ENCODE data around the gene KIF25. TPM values are rescaled to one million over a fixed set of nuclear protein-coding genes. Genes with fewer than 3 reads are reported as not detected.

Gene KIF25
- total and polyA plus RNA-seq, 8 donors, result 0.63 to 14.8 (median 12.2) TPM

DNA sequence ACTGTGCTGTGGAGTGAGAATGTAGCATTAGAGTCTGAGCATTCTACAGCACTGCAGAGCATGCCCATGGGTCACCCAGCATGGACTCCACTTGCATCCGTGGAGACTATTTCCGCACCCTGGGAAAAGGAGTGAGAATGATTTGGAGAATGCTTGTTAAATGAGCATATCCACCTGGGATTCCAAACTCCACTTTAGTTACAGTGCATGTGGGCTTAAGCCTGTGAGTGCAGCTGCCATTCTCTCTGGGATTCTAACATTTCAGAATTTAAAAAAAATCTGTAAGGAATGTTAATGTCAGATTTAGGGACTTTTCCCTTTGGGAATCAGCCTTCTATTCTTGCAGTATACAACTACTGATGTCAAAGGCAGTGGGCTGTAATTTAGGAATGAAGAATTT lies 33.4 kb downstream of the KIF25 start:
- H3K4me1 ChIP-seq, result peaks cover 4 to 11% of the 10 kb centered on the region in 2 donors
- H3K36me3 ChIP-seq, result no peaks in the 10 kb centered on the region
- ATAC-seq, result no peak
- peaks cover 0 to 14% of the 10 kb centered on the region in 2 donors for H3K27me3 ChIP-seq
- no peak overlapping the region for H3K4me3 ChIP-seq
- TF ChIP-seq CTCF (IDR thresholded peaks at IDR 0.05), result no peak
- no peak for DNase-seq
- no peaks in the 10 kb centered on the region for H3K9me3 ChIP-seq
- intact Hi-C loops (cut with DNase I), result no loop called here
- no peak overlapping the region for H3K27ac ChIP-seq

DNA sequence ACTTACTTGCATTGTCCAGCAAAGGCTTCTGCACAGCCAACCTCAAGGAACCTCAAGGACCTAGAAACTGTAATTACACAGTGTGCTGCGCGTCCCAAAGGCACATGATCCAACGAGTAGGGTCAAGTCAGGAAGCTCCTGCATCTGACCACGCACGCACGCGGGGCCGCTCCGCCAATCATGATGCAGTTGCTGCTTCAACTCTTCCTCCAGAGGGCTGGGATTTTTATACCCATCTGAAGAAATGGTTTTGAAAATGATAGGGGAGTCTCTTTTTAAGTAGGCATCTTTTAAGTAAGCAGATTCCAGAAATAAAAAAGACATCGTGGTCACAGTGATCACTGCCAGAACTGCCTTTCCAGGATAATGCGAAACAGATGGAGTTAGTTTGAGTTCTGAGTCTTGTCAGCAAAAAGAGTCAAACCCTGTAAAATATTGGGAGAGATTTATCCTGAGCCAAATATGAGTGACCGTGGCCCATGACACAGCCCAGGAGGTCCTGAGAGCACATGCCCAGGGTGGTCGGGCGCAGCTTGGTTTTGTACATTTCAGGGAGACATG lies 34.0 kb downstream of the KIF25 start:
- TF ChIP-seq CTCF (IDR thresholded peaks at IDR 0.05), result no peak
- Histone ChIP-seq H3K9me3 (no peaks in the 10 kb centered on the region), H3K4me3 (no peak overlapping the region), H3K27ac (peak overlapping the region; percentile 59 to 67), H3K27me3 (peaks cover 0 to 19% of the 10 kb centered on the region in 2 donors), H3K4me1 (peaks cover 4 to 11% of the 10 kb centered on the region in 2 donors), H3K36me3 (no peaks in the 10 kb centered on the region)
- peak in 1 of 4 donors; percentile 74 for DNase-seq
- intact Hi-C loops (cut with DNase I), result no loop called here
- no peak for ATAC-seq

DNA sequence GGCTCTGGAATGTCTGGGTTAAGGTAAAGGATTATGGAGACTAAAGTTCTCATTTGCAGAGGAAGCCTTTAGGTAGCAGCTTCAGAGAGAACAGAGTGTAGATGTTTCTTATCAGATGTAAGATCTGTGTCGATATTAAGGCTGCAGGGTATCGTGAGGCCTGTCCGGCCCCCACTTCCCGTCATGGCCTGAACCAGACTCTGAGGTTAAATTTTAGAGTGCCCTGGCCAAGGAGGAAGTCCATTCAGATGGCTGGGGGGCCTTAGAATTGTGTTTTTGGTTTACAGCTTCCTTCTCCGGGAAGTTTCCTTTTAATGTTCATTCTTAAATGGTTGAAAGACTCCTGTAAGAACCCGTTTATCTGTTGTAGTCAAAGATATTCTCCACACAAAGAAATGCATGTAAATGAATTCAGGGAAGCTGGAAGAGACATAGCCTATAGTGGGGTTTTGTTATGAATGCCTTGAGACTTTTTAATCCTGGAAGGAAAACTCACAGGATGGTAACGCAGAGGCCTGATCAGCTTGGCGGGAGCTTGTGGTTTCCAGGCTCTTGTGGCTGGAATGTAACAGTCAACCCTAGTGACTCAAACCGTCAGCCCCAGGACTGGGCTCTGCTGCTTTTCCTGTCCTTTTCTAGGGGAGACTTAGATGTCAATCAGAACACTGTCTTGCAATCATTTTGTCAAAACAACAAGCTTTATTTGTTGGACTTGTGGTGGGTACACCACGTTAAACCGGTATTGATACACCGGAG lies 34.7 kb downstream of the KIF25 start:
- no peak overlapping the region for H3K4me3 ChIP-seq
- peak; percentile 47 for ATAC-seq
- H3K9me3 ChIP-seq, result no peaks in the 10 kb centered on the region
- no peak for DNase-seq
- H3K27ac ChIP-seq, result peak overlapping the region; percentile 59 to 67
- intact Hi-C loops (cut with DNase I), result no loop called here
- H3K4me1 ChIP-seq, result peaks cover 4 to 11% of the 10 kb centered on the region in 2 donors
- no peak for TF ChIP-seq CTCF (IDR thresholded peaks at IDR 0.05)
- H3K36me3 ChIP-seq, result no peaks in the 10 kb centered on the region
- peaks cover 0 to 19% of the 10 kb centered on the region in 2 donors for H3K27me3 ChIP-seq

DNA sequence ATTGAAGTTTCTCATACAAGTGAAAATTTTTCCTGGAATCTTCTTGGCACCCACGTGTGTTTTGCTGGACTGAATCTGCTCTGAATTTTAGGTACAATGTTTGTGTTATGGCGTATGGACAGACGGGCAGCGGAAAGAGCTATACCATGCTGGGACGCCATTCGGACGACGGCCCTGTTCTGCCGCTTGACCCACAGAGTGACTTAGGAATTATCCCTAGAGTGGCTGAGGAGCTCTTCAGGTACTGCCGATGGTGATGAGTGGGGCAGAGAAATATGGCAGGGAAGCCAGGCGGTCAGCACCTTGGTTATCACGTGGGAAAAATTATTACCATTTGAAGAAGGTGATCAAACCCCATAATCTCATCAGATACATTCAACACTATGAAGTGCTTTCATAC lies 36.3 kb downstream of the KIF25 start:
- no peak for DNase-seq
- Histone ChIP-seq H3K27ac (no peak overlapping the region), H3K27me3 (peaks cover 0 to 19% of the 10 kb centered on the region in 2 donors), H3K9me3 (peaks cover 0 to 5% of the 10 kb centered on the region in 2 donors), H3K36me3 (no peaks in the 10 kb centered on the region), H3K4me3 (no peak overlapping the region), H3K4me1 (peaks cover 4 to 11% of the 10 kb centered on the region in 2 donors)
- intact Hi-C loops (cut with DNase I), result no loop called here
- no peak for ATAC-seq
- no peak for TF ChIP-seq CTCF (IDR thresholded peaks at IDR 0.05)

DNA sequence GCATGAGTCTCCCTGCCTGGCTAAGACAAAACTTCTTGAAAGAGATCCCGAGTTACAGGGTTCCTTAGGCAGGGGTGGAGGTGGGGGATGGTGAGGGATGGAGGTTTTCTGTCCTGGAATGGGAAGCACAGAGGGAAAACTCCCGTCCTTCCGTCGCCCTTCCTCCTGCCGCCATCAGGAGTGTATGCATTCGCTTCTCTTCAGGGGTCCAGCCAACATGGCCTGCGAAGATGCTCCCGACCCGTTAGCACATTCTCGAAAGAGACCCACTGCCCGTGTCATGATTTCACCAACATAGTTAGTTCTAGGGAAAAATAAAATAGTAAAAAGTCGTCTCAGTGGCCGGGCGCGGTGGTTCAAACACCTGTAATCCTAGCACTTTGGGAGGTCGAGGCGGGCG lies 37.1 kb downstream of the KIF25 start:
- Histone ChIP-seq H3K27ac (peak overlapping the region in 1 of 2 donors; percentile 71), H3K36me3 (no peaks in the 10 kb centered on the region), H3K9me3 (peaks cover 0 to 13% of the 10 kb centered on the region in 2 donors), H3K27me3 (peaks cover 0 to 19% of the 10 kb centered on the region in 2 donors), H3K4me1 (peaks cover 4 to 11% of the 10 kb centered on the region in 2 donors), H3K4me3 (no peak overlapping the region)
- TF ChIP-seq CTCF (IDR thresholded peaks at IDR 0.05), result no peak
- ATAC-seq, result no peak
- DNase-seq, result no peak
- intact Hi-C loops (cut with DNase I), result no loop called here
